Stimulated activated CD4-positive, alpha-beta T cell treated with anti-CD3 and anti-CD28 coated beads, Interleukin-15, amount 100 ng/mL, for 24 hours (primary cell): Measurements from ENCODE around the gene PTGIS.
"Not testable (repeated sequence)": the region's sequence is repeated elsewhere in the genome, so short reads cannot be mapped to it uniquely, and the experiment has no call there.

Source experiments
- DNase-seq: peaks from one replicate; pipeline ENCODE4 v3.0.0-alpha.2; 2020

The PTGIS gene

GRCh38 chr20:49567421-49568277, at the start of gene PTGIS:
TSS of gene PTGIS (minus strand) at chr20:49568137. CDS start at chr20:49568116, 21 bp downstream.
- DNase-seq = no peak

- not testable (repeated sequence) for DNase-seq
Measured at GRCh38 chr20:49617394-49617793, 49.5 kb upstream of the PTGIS start.

- DNase-seq = no peak
Measured at GRCh38 chr20:49616154-49617007, 48.4 kb upstream of the PTGIS start.

- DNase-seq = no peak
Measured at GRCh38 chr20:49615401-49616153, 47.6 kb upstream of the PTGIS start.

GRCh38 chr20:49615051-49615400, 47.1 kb upstream of the PTGIS start:
- not testable (repeated sequence) for DNase-seq

GRCh38 chr20:49614338-49615050, 46.6 kb upstream of the PTGIS start:
- no peak for DNase-seq

GRCh38 chr20:49612127-49612738, 44.3 kb upstream of the PTGIS start:
- no peak for DNase-seq

- DNase-seq = not testable (repeated sequence)
Measured at GRCh38 chr20:49611539-49612126, 43.7 kb upstream of the PTGIS start.

GRCh38 chr20:49610691-49611538, 43.0 kb upstream of the PTGIS start:
- DNase-seq = peak; percentile 85

GRCh38 chr20:49608752-49609670, 41.1 kb upstream of the PTGIS start:
- peak; percentile 84 for DNase-seq

- no peak for DNase-seq
Measured at GRCh38 chr20:49607568-49607967, 39.6 kb upstream of the PTGIS start.

- DNase-seq = no peak
Measured at GRCh38 chr20:49603209-49603627, 35.3 kb upstream of the PTGIS start.

- DNase-seq = no peak
Measured at GRCh38 chr20:49602345-49603208, 34.6 kb upstream of the PTGIS start.

- no peak for DNase-seq
Measured at GRCh38 chr20:49601153-49601924, 33.4 kb upstream of the PTGIS start.

GRCh38 chr20:49599746-49600113, 31.8 kb upstream of the PTGIS start:
- DNase-seq = no peak

GRCh38 chr20:49597825-49598395, 30.0 kb upstream of the PTGIS start:
- DNase-seq = no peak
